Tracheal epithelial cell (primary cell): ENCODE results near the gene CXorf51B. TPM values are rescaled to one million over a fixed set of nuclear protein-coding genes. Genes with fewer than 3 reads are reported as not detected.

ENCODE experiments used
- total RNA-seq: library from RNA; depleted of rRNA; stranded (reverse); fragments of >200 nt; gene quantifications from 2 replicates; pipeline ENCODE4 v1.2.1, GENCODE V29; 2014

Gene CXorf51B
- total RNA-seq = not detected in 2 replicates

DNA sequence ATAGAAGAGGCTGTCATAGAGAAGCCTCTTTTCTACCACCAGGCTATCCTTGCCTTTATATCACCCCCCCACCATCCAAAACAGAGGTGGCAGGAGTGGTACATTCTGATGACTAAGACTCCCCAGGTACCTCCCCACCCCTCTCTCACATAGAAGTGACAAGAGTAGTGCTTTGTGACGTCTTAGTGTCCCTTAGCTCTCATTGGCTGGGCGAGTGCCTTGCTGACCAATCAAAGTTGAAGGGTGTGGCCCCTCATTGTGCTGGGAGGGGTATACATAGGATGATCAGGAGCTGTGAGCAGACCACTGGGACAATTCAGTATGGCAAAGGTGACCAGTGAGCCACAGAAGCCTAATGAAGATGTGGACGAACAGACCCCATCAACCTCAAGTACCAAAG, at the start of gene CXorf51B:
Gene CXorf51B, plus strand, starts transcription at position 301 of the 400 bp plus-strand sequence. Its CDS starts 21 bp downstream, at position 322.

DNA sequence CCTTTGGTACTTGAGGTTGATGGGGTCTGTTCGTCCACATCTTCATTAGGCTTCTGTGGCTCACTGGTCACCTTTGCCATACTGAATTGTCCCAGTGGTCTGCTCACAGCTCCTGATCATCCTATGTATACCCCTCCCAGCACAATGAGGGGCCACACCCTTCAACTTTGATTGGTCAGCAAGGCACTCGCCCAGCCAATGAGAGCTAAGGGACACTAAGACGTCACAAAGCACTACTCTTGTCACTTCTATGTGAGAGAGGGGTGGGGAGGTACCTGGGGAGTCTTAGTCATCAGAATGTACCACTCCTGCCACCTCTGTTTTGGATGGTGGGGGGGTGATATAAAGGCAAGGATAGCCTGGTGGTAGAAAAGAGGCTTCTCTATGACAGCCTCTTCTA, 5.1 kb downstream of the CXorf51B start, which contains the start of gene CXorf51A:
Gene CXorf51A, minus strand, starts transcription at position 101 of the 400 bp plus-strand sequence. Its CDS starts 21 bp downstream, at position 80.

Other genes starting within 250 kb of the CXorf51B start
- gene CXorf51A, start 5.0 kb downstream of the CXorf51B start, total RNA-seq = not detected in 2 replicates